ENCODE results near the gene PCDH9.

Gene PCDH9

DNA sequence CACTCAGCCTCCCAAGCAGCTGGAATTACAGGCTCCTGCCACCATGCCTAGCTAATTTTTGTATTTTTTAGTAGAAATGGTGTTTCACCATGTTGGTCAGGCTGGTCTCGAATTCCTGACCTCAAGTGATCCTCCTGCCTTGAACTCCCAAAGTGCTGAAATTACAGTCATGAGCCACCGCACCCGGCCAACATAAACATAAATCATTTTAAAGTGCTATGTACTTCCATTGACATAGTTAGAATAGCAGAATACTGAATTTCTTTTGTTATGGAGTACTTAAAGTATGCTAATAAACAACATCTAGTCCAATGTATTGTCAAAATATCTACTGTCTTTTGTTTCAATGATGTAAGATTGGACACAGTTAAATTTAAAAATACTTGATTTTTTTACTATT lies 539.0 kb downstream of the PCDH9 start:
- no peak for DNase-seq

DNA sequence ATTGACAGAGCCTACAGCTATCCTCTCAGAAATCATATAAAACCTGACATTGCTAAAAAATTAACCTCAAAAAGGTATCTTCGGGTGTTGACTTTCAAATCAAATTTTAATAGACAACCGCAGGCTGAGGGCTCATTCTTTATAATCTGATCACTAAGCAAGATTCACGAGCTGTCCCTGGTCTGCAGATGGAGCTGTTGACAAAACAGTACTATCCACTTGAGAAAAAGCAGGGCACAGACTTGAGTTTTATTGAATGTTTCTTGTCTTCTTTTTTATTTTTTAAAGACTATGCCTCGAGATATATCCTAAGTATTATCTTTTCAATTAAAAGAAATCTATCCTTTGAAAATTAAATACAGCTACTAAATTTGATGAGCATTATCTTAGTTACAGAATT lies 540.5 kb downstream of the PCDH9 start:
- no peak for DNase-seq

- no peak for DNase-seq
Observed at GRCh38 chr13:66689037-66689619, 541.0 kb downstream of the PCDH9 start.

- no peak for DNase-seq
Observed at GRCh38 chr13:66681403-66681802, 548.7 kb downstream of the PCDH9 start.

- no peak for DNase-seq
Observed at GRCh38 chr13:66680031-66680430, 550.1 kb downstream of the PCDH9 start.

DNA sequence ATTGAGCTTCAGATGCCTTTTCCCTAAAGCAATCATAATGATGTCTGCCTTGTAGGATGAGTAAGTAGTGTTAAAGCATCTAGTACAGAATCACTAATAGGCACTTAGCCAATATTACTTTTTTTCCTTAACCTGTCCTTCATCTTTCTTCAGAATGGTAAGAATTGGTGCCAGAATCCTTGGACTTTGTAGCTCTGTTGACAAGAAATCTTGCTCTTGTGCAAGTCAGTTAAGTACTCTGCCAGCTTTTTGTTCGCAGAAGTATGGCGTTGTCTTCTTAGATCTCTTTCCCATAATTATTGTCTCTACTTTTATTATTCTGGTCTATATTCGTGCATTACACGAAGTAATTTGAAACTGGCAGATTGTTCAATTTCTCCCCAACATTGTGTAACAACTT lies 554.5 kb downstream of the PCDH9 start:
- no peak for DNase-seq

- DNase-seq: no peak
Observed at GRCh38 chr13:66673401-66673800, 556.7 kb downstream of the PCDH9 start.

GRCh38 chr13:66665991-66666390 lies 564.1 kb downstream of the PCDH9 start:
- DNase-seq: no peak

- DNase-seq: no peak
Observed at GRCh38 chr13:66663711-66664110, 566.4 kb downstream of the PCDH9 start.

GRCh38 chr13:66663206-66663605 lies 566.9 kb downstream of the PCDH9 start:
- no peak for DNase-seq

- no peak for DNase-seq
Observed at GRCh38 chr13:66661336-66661735, 568.8 kb downstream of the PCDH9 start.

GRCh38 chr13:66660468-66660813 lies 569.7 kb downstream of the PCDH9 start:
- no peak for DNase-seq

DNA sequence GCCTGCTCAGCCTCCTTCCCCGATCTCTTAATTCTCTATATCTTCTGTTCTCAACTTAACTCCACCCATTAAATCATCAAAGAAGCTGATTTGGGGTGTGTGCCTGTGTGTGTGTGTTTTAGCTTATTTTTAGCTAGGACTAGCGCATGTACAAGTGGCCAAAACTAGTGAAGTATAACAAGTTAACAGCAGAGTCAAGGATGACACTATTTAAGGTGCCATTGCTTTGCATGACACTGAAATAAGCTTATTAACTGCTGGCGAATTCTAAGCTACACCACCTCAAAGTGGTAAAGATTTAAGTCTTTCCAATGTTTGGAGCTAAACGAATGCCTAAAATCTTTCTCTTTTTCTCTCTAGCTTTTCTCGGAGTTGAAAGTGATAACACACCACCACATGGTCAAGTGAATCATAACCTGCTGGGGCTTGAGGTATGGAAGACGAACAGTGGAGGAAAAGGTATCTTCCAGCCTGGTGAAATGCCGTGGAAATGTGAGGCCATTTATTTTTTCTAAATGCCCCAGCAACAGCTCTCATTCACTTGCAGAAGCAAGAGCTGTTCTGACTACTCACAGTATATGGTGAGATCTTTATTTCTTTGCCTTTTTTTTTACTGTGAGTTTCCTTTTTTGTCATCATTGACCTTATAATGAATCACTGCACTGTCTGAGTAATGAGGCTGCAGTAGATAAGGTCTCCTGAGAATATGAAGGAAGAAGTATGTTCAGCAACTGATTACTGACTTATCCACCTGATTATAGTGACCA lies 570.3 kb downstream of the PCDH9 start:
- DNase-seq: no peak

DNA sequence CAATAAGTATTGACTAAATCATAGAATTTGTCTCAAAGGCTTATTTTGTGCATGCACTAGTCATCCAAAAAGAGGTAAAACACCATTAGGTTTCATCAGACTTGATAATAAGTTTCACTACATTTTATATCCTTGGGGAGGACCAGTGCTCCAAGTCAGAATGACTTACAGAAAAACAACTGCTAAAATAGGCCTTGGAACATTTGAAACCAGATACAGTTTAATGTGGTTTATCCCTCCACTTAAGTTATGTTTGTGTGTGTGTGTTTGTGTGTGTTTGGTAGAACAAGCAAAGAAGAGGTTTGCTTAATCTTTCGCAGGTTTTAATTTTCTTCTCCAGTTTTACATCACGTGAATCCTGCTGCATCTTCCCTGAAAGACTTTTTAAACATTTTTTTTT lies 570.9 kb downstream of the PCDH9 start:
- DNase-seq: no peak

GRCh38 chr13:66657165-66657881 lies 572.8 kb downstream of the PCDH9 start:
- no peak for DNase-seq

DNA sequence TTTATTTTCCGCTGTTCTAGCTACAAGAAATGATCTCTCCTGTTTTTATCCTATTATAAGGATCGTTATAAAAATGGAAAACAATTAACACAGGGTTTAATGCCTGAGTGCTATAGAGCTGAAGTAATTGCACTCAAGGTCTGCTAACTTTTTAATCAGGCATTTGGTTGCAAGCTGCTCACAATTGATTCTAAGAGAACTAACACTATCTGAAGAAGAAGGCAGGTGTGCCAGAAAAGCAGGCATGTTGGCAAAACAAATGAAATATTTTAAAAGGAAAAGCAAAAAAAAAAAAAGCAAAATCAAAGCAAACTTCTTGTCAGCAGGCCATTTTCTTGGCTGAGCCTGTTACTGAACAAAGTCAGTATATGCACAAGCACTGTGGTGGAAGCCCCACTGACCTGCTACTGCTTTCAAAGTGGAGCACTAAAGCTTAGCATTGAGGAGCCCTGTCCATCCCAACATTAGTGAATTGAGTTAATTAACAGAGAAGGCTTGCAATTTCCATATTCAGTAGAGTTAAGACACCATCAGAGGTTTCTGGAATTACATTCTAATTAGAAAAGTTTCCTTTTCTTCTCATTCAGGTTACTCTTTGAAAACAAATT lies 574.2 kb downstream of the PCDH9 start:
- no peak for DNase-seq

GRCh38 chr13:66644855-66645460 lies 585.2 kb downstream of the PCDH9 start:
- no peak for DNase-seq

GRCh38 chr13:66640231-66640630 lies 589.9 kb downstream of the PCDH9 start:
- DNase-seq: no peak

DNA sequence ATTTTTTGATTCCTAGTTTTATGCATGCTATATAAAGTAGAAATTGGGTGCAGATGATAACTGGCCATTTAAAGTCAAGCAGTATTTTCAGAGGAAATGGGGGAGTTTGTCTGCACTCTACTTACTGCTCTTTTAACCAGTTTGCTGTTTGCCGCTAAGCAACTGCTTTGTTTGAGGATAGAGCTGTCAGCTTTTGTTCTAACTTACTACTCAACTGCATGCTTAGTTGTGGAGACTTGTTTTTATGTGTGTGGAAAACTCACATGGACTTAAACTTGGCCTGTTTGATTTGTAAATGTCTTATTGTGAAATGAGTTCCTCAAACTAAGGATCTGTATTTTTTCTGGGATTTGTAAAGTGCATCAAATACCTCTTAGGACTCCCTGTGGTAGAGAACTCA lies 591.1 kb downstream of the PCDH9 start:
- no peak for DNase-seq

DNA sequence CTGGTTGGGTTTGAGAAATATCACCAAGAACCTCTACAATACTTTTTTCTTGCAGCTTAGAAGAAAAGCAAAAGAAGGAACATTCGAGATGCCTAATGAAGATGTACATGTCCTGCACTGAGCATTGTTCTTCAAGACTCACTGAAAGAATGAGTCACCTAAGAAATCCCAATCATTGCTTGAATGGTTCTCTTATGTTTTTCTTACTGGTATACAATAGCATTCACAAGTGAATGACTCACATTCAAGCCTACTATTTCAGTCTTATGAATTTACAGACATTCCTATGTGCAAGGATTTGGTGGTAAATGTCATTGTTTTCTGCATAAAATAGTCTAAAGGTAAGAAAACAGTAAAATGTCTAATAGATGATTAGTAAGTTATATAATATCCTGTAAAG lies 594.6 kb downstream of the PCDH9 start:
- DNase-seq: no peak

DNA sequence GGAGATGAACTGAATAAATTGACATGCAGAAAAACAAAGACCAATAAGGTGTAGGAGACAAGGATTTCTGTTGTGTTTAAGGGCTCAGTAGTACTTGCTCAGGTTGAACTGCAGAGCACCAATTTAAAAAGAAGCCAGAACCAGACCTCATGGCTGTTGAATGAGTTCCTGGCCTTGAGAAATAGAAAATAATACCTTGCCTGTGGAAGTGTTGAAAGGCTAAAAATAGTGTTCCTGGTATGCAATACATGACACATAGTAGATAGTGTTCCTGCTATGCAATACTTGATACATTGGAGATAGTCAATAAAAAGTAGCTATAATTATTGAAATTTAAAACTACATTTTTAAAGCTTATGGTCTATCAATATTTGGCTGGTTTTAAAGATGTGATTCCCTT lies 595.8 kb downstream of the PCDH9 start:
- DNase-seq: no peak

GRCh38 chr13:66627512-66627911 lies 602.6 kb downstream of the PCDH9 start:
- no peak for DNase-seq

GRCh38 chr13:66624302-66624701 lies 605.8 kb downstream of the PCDH9 start:
- no peak for DNase-seq
